A673 (cell line): ENCODE results near the gene ZBTB16. TPM values are rescaled to one million over a fixed set of nuclear protein-coding genes. Genes with fewer than 3 reads are reported as not detected.

ENCODE experiments used
- BruUV-seq: library from RNA; stranded (reverse); fragments of 400-500 nt; replicated peaks from 2 replicates; lab custom pipeline; 2021; lab: Mats Ljungman, UMichigan
- CTCF ChIA-PET: fragments of 300-600 bp; sonication (Branson Sonifier 250); formaldehyde crosslinking; loops from one replicate; lab custom pipeline; 2022; ENCODE audit warnings: antibody characterized with exemption; lab: Charles Lee
- POLR2A ChIA-PET: fragments of 300-600 bp; sonication (Branson Sonifier 250); formaldehyde crosslinking; loops from one replicate; lab custom pipeline; 2022; ENCODE audit warnings: antibody characterized with exemption; ENCODE audit not compliant: low non-redundant PET; lab: Charles Lee
- DNase-seq: peaks from one replicate; pipeline ENCODE4 v3.0.0-alpha.2; 2015; ENCODE audit warnings: low spot score
- H3K27ac ChIP-seq: fragments of 200-600 bp; sonication (generic); 2 replicates; pipeline ENCODE4 v1.5.1; 2016; ENCODE audit warnings: mixed run types, low read depth, mild to moderate bottlenecking, mixed read lengths, antibody characterized with exemption, low read length; ENCODE audit not compliant: poor library complexity, severe bottlenecking
- H3K27me3 ChIP-seq: fragments of 200-600 bp; sonication (generic); replicated peaks from 2 replicates; pipeline ENCODE4 v1.6.1; 2017; ENCODE audit warnings: mixed run types, low read depth, mild to moderate bottlenecking, mixed read lengths, antibody characterized with exemption, low read length; ENCODE audit not compliant: insufficient read depth, poor library complexity
- H3K36me3 ChIP-seq: fragments of 200-600 bp; sonication (generic); 2 replicates; pipeline ENCODE4 v1.6.1; 2016; ENCODE audit warnings: mixed run types, mild to moderate bottlenecking, mixed read lengths, antibody characterized with exemption, low read length; ENCODE audit not compliant: insufficient read depth, poor library complexity, severe bottlenecking
- H3K4me1 ChIP-seq: fragments of 200-600 bp; sonication (generic); 2 replicates; pipeline ENCODE4 v1.6.1; 2017; ENCODE audit warnings: mixed run types, mild to moderate bottlenecking, mixed read lengths, antibody characterized with exemption, low read length; ENCODE audit not compliant: insufficient read depth, poor library complexity, severe bottlenecking
- H3K4me3 ChIP-seq: fragments of 200-600 bp; sonication (generic); 2 replicates; pipeline ENCODE4 v1.5.1; 2016; ENCODE audit warnings: low read depth, mixed run types, mild to moderate bottlenecking, mixed read lengths, low read length; ENCODE audit not compliant: poor library complexity, severe bottlenecking
- H3K9me3 ChIP-seq: fragments of 200-600 bp; sonication (generic); 2 replicates; pipeline ENCODE4 v1.6.1; 2016; ENCODE audit warnings: mixed run types, low read depth, mild to moderate bottlenecking, mixed read lengths, antibody characterized with exemption, low read length; ENCODE audit not compliant: poor library complexity, severe bottlenecking
- EZH2 ChIP-seq: fragments of 200-600 bp; sonication (generic); IDR thresholded peaks from 2 replicates; pipeline ENCODE4 v1.6.1; 2017; ENCODE audit warnings: borderline replicate concordance, low read depth, mild to moderate bottlenecking, mixed read lengths, antibody characterized with exemption, low read length; ENCODE audit not compliant: poor library complexity, severe bottlenecking
- intact Hi-C: fragments of 100-400 bp; cut with micrococcal nuclease; formaldehyde crosslinking; loops from one replicate; pipeline ENCODE4 v1.10.0; 2022; ENCODE audit not compliant: unreplicated experiment
- total RNA-seq: library from RNA; stranded (reverse); gene quantifications from 2 replicates; pipeline ENCODE4 v1.2.3, GENCODE V29; 2021
- TF ChIP-seq, protein P1 (sequence below): fragments of 300-800, 200-600 bp; sonication (generic); conservative IDR thresholded peaks from 2 replicates; pipeline ENCODE4 v1.5.1; 2017; ENCODE audit warnings: low read depth, mild to moderate bottlenecking, antibody characterized with exemption, low read length, moderate library complexity, mixed read lengths

ZBTB16 gene
- total RNA-seq, 1 experiment from 2014 or later, result 12.0 TPM

DNA sequence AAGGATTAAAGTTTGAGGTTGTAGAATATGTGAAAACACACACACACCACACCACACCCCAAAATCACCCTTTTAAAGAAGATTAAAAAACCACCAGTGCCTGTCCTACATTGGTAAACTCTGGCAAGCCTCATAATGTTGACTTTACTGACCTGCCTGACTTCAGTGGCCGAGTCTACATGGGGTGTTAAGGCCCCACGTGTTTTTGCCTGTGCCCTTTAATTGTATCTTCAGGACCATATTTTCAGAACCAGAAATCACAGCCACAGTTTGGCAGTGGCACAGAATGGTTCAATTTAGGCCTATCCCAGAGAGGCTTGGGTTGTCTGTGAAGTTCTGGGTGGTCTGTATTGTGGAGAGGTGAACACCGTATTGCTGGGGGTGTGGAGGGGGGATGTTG is 33.4 kb downstream of the ZBTB16 start:
- Histone ChIP-seq H3K9me3 (no peaks in the 10 kb centered on the region), H3K27ac (no peak overlapping the region), H3K4me1 (peaks cover 20% of the 10 kb centered on the region), H3K4me3 (no peak overlapping the region), H3K27me3 (no peaks in the 10 kb centered on the region), H3K36me3 (no peaks in the 10 kb centered on the region)
- ChIA-PET CTCF (no interaction called here), POLR2A (no interaction called here)
- BruUV-seq, result no TSS peak
- intact Hi-C loops, result no loop called here
- no peak for TF ChIP-seq EZH2
- TF ChIP-seq, protein P1, sequence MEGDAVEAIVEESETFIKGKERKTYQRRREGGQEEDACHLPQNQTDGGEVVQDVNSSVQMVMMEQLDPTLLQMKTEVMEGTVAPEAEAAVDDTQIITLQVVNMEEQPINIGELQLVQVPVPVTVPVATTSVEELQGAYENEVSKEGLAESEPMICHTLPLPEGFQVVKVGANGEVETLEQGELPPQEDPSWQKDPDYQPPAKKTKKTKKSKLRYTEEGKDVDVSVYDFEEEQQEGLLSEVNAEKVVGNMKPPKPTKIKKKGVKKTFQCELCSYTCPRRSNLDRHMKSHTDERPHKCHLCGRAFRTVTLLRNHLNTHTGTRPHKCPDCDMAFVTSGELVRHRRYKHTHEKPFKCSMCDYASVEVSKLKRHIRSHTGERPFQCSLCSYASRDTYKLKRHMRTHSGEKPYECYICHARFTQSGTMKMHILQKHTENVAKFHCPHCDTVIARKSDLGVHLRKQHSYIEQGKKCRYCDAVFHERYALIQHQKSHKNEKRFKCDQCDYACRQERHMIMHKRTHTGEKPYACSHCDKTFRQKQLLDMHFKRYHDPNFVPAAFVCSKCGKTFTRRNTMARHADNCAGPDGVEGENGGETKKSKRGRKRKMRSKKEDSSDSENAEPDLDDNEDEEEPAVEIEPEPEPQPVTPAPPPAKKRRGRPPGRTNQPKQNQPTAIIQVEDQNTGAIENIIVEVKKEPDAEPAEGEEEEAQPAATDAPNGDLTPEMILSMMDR, result no peak
- DNase-seq, result no peak

DNA sequence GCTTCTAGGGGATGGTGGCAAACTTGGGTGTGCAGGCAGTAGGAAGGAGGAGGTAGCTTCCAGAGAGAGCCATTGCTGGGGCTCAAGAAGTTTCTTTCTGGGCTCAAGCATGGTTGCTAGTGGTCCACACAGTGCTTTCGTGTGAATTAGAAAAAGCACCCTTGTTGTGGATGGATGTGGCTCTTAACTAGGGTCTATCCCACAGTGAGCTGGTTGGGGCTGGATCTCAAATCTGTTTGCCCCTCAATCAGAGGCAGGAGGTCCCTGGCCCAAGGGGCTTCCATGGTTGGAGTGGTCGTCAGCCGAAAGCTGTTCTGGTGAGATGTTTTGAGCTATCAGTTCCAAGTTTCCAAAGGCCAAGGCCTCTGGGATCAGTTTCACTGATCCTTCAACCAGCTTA is 35.0 kb downstream of the ZBTB16 start:
- intact Hi-C loops, result no loop called here
- DNase-seq, result no peak
- no peak overlapping the region for H3K4me3 ChIP-seq
- no peak overlapping the region for H3K27ac ChIP-seq
- no peaks in the 10 kb centered on the region for H3K9me3 ChIP-seq
- peaks cover 32% of the 10 kb centered on the region for H3K4me1 ChIP-seq
- ChIA-PET POLR2A (interaction anchor here (0.9 kb wide), 1 partner anchor 246 kb away, joined by 3 read pairs; no protein-coding TSS in a partner anchor), CTCF (no interaction called here)
- H3K27me3 ChIP-seq, result no peaks in the 10 kb centered on the region
- no peaks in the 10 kb centered on the region for H3K36me3 ChIP-seq
- BruUV-seq, result no TSS peak
- TF ChIP-seq, protein P1, result no peak
- TF ChIP-seq EZH2, result no peak

DNA sequence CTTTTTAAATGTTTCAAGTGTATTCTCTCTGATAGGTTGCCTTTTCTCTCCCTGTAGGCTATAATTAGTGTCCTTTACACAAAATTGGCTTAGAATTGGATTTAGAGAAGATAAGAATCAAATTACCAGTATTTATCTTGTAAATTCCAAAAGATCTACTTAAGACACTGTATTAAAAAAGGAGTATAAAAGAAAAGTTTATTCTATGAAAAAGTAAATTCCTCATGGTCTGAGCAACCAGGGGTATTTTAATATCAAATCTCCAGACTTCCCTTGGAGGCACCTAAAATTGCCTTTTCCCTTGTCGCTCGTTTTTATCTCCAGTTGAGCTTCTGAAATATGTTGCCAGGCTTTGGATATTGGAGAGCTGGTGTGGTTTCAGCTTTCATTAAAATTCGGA is 36.4 kb downstream of the ZBTB16 start:
- no peak for TF ChIP-seq EZH2
- TF ChIP-seq, protein P1, result no peak
- Histone ChIP-seq H3K36me3 (no peaks in the 10 kb centered on the region), H3K27ac (peak overlapping the region; percentile 14), H3K4me1 (peaks cover 36% of the 10 kb centered on the region), H3K27me3 (no peaks in the 10 kb centered on the region), H3K4me3 (no peak overlapping the region), H3K9me3 (no peaks in the 10 kb centered on the region)
- ChIA-PET CTCF (no interaction called here), POLR2A (interaction anchor here (0.6 kb wide), 1 partner anchor 49 kb away, joined by 3 read pairs; no protein-coding TSS in a partner anchor)
- intact Hi-C loops, result no loop called here
- no TSS peak for BruUV-seq
- DNase-seq, result peak; percentile 73
